ENCODE measurements around the gene SLC43A3.

DNA sequence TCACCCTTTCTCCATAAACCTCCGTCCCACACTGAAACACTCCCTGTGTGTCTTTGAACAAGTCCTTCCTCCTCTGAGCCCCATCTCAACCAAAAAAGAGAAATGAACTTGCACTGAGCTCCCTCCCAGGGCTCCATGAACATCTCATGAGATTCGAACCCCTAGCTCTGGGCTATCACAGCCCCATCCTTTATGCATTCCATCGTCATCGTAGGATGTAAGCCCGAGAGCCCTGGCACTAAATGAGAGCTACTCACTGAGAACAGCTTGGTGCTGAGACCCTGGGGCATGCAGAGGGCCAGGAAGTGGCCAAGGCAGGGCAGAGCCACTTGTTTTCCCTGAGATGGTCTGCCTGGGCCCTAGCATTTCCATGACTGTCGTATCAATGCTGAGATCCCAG, 12.9 kb upstream of the SLC43A3 start:
- TF ChIP-seq POLR2A (IDR thresholded peaks at IDR 0.05; ENCODE audit: low read length) (no peak), GATA1 (IDR thresholded peaks at IDR 0.05; ENCODE audit: low read depth, low read length) (no peak)

All from erythroblast (primary cell).